ENCODE data around the gene CDK16. TPM values are rescaled to one million over a fixed set of nuclear protein-coding genes. Genes with fewer than 3 reads are reported as not detected.

CDK16 gene
- total and polyA plus RNA-seq, 8 donors = 29.9 to 47.9 (median 37.1) TPM

DNA sequence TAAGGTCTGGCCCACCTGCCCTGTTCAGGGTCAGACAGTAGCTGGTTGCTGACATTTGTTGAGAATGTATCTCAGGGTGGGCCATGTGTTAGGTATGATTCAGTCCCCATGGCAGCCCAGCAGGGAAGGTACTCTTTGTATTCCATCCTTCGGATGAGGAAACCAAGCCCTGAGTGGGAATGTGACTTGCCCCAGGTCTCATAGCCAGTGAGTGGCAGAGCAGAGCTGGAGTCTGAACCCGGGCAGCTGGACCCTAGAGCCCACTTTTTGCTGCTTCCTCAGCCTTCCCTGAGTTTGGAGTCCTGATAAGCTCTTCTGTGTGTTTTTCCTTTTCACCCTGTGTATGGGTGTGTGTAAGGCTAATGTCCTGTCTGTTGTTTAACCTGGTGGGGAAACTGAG, 46.5 kb upstream of the CDK16 start:
- WGBS, 2 donors = 79 to 97% methylated on average over 2 of the region's 2 CpGs
- FAIRE-seq = no peak
- peaks cover 0 to 5% (median 3%) of the 10 kb centered on the region in 3 donors for H3K36me3 ChIP-seq
- no peak overlapping the region for H3K4me3 ChIP-seq
- ATAC-seq = no peak
- intact Hi-C loops (cut with DNase I) = no loop called here
- DNase-seq = no peak
- no peaks in the 10 kb centered on the region for H3K4me1 ChIP-seq
- H3K27me3 ChIP-seq = peaks cover 0 to 2% (median 0%) of the 10 kb centered on the region in 4 donors
- no peaks in the 10 kb centered on the region for H3K9me3 ChIP-seq
- TF ChIP-seq, protein P1, sequence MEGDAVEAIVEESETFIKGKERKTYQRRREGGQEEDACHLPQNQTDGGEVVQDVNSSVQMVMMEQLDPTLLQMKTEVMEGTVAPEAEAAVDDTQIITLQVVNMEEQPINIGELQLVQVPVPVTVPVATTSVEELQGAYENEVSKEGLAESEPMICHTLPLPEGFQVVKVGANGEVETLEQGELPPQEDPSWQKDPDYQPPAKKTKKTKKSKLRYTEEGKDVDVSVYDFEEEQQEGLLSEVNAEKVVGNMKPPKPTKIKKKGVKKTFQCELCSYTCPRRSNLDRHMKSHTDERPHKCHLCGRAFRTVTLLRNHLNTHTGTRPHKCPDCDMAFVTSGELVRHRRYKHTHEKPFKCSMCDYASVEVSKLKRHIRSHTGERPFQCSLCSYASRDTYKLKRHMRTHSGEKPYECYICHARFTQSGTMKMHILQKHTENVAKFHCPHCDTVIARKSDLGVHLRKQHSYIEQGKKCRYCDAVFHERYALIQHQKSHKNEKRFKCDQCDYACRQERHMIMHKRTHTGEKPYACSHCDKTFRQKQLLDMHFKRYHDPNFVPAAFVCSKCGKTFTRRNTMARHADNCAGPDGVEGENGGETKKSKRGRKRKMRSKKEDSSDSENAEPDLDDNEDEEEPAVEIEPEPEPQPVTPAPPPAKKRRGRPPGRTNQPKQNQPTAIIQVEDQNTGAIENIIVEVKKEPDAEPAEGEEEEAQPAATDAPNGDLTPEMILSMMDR (IDR thresholded peaks at IDR 0.05) = no peak
- H3K27ac ChIP-seq = no peak overlapping the region

DNA sequence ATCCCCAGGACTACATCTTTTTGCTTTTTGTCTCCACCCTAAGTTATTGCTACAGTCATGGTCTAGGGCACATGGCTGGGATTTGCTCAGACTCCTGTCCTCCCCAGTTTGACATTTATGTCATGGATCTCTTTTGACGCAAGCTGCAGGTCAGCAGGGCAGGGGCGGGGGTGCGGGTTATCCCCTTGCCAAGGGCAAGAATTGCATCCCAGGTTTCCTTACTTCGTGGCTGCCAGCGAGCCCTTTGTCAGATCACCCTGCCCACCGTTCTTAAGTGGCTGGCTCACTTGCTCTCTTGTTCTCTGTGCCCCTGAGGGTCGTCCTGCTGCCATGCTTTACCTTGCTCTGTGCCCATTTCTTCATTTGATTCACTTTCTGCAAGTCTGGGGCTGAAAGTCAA, 45.9 kb upstream of the CDK16 start:
- TF ChIP-seq, protein P1 (IDR thresholded peaks at IDR 0.05) = no peak
- Histone ChIP-seq H3K27me3 (peaks cover 0 to 2% (median 0%) of the 10 kb centered on the region in 4 donors), H3K36me3 (peaks cover 0 to 5% (median 3%) of the 10 kb centered on the region in 3 donors), H3K4me1 (no peaks in the 10 kb centered on the region), H3K27ac (no peak overlapping the region), H3K4me3 (no peak overlapping the region), H3K9me3 (no peaks in the 10 kb centered on the region)
- intact Hi-C loops (cut with DNase I) = no loop called here
- ATAC-seq = no peak
- no peak for DNase-seq
- 81 to 90% methylated on average over 7 of the region's 7 CpGs for WGBS, 2 donors
- no peak for FAIRE-seq

DNA sequence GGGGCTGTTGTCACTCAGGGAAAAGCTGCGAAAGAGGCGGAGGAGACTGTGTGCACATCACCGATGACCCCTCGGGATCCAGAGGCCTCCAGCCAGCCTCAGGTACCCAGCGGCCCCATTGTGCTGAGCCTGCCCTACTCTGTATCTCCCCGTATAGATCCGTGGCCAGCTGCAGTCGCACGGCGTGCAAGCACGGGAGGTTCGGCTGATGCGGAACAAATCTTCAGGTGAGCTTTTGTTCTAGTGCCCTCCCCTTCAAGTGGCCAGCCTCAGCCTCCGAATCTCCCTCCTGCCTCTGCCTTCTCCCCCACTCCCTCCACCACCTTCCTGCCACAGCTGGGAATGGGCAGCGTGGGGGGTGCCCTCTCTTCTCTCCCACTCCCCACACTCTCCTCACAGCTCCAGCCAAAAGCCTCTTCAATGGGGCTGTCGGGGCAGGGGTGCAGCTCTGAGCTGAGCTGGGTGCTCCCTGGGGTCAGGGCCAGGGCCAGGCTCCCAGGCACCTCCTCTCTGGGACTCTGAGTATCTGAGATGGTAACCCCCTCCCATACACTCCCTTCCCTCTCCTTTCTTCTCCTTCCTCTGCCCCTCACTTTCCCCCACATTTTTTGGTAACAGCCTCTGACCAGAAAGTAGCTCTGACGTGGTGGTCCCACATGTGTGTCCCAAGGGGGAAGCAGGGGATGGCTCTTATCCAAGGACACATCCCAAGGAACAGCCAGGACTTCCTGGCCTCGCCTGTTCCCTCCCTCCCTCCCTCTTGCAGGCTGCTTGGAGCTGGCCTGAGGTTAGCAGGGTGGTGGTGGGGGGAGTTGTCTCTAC, 45.3 kb upstream of the CDK16 start:
- 78 to 90% methylated on average over 18 of the region's 18 CpGs for WGBS, 2 donors
- Histone ChIP-seq H3K36me3 (peaks cover 0 to 5% (median 3%) of the 10 kb centered on the region in 3 donors), H3K27ac (no peak overlapping the region), H3K9me3 (no peaks in the 10 kb centered on the region), H3K4me1 (no peaks in the 10 kb centered on the region), H3K27me3 (peaks cover 0 to 2% (median 0%) of the 10 kb centered on the region in 4 donors), H3K4me3 (no peak overlapping the region)
- TF ChIP-seq, protein P1 (IDR thresholded peaks at IDR 0.05) = no peak
- ATAC-seq (no peak), DNase-seq (peak in 1 of 6 donors; percentile 41), FAIRE-seq (no peak)
- intact Hi-C loops (cut with DNase I) = no loop called here

DNA sequence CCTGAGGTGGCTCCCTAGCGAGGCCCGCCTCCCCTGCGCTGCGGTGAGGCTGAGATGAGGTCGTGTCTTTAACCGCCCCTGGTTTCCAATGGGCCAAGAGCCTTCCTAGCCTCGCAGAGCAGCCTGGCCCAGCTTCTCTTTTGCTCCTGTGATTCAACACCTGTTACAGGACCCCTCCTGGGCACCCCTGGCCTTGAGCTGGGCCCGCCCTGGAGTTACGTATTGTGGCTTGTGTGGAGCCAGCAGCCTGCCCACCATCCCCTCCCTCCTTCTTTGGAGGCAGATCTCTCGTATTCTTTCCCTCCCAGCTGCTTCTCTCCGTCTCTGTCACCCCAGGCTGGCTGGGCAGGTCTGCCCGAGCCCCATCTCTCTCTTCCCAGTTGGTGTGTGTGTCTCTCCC, 44.1 kb upstream of the CDK16 start:
- H3K27ac ChIP-seq = no peak overlapping the region
- TF ChIP-seq, protein P1 (IDR thresholded peaks at IDR 0.05) = no peak
- ATAC-seq (no peak), FAIRE-seq (no peak), DNase-seq (no peak)
- H3K4me1 ChIP-seq = no peaks in the 10 kb centered on the region
- no peak overlapping the region for H3K4me3 ChIP-seq
- no peaks in the 10 kb centered on the region for H3K9me3 ChIP-seq
- peaks cover 0 to 5% (median 3%) of the 10 kb centered on the region in 3 donors for H3K36me3 ChIP-seq
- WGBS, 2 donors = 78 to 92% methylated on average over 12 of the region's 12 CpGs
- peaks cover 0 to 2% (median 0%) of the 10 kb centered on the region in 4 donors for H3K27me3 ChIP-seq
- intact Hi-C loops (cut with DNase I) = no loop called here

Measured in pancreas (tissue), 10 donors.